ENCODE data around the gene CASQ2. TPM values are rescaled to one million over a fixed set of nuclear protein-coding genes. Genes with fewer than 3 reads are reported as not detected.

The CASQ2 gene
- total RNA-seq, 1 donor from 2014 or later: not detected

DNA sequence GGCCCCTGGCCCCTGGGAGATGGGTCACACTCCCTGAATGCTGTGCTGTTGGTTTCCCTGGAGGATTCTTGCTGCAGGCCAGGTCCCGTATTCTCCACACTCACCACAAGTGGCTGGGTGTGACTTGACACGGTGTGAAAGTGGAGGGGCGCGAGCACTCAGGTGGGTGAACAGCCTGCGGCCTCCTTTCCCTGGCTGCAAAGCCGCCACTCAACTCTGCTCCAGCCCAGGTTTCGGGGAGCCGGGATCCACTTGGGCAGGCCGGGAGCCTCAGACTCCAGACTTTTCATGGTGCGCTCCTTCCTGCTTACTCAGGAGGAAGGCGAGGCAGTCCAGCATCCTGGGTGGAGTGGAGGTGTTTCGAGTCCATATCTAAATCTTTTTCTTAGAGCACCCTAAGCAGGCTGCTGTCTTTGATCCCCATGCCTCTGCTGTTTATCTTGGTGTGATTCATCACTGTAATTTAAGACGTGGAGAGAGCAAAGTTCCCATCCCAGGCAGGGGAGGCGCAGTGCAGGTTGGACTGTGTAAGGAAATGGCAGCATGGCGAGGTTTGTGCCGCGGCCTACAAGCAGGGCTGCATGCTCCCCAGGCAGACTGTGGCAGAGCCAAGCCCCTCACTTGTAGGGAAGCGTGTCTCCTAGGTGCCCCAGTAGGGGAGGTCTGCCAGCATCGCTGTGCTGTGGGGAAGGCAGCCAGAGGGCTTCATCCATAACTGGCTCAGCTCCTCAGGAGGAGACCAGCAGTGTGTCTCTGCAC, 97.2 kb downstream of the CASQ2 start:
- TF ChIP-seq, protein P1, sequence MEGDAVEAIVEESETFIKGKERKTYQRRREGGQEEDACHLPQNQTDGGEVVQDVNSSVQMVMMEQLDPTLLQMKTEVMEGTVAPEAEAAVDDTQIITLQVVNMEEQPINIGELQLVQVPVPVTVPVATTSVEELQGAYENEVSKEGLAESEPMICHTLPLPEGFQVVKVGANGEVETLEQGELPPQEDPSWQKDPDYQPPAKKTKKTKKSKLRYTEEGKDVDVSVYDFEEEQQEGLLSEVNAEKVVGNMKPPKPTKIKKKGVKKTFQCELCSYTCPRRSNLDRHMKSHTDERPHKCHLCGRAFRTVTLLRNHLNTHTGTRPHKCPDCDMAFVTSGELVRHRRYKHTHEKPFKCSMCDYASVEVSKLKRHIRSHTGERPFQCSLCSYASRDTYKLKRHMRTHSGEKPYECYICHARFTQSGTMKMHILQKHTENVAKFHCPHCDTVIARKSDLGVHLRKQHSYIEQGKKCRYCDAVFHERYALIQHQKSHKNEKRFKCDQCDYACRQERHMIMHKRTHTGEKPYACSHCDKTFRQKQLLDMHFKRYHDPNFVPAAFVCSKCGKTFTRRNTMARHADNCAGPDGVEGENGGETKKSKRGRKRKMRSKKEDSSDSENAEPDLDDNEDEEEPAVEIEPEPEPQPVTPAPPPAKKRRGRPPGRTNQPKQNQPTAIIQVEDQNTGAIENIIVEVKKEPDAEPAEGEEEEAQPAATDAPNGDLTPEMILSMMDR (IDR thresholded peaks at IDR 0.05): no peak
- peaks cover 43% of the 10 kb centered on the region for H3K4me1 Mint-ChIP-seq (ENCODE audit: low read depth)
- H3K36me3 Mint-ChIP-seq (ENCODE audit: low read depth): peaks cover 12% of the 10 kb centered on the region

DNA sequence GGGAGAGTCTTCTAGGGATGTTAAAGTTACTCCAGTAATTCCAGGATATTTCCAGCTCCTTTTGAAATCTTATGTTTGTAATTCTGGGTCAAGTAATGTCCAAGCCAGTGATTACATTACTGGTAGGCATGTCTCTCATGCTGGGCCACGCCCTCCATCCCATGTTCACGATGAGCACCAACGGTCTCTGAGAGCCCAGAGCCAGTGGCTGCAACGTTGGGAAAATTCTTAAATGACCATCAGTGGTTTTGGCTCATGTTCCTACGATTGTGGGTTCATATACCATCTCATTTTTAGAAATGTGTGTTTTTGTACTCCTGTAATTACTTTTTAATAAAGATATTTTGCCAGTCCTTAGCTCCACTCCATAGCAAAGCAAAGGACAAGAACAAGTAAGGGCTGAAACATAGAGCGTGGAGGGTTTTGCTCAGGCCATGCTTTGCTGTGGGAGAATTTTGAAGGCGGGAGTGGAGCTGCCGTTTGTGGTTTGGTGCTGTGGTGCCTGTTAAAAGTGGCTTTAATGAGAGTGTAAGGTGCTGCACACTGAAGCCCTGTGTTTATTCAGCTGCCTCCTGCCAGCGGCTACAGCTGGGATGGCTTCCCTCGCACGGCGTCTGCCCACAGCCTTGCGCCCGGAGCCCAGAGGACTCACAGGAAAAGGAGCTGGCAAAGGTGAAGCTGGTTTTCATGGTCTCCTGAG, 97.9 kb downstream of the CASQ2 start:
- Mint-ChIP-seq H3K36me3 (ENCODE audit: low read depth) (peaks cover 17% of the 10 kb centered on the region), H3K27me3 (ENCODE audit: low read depth) (no peaks in the 10 kb centered on the region), H3K27ac (ENCODE audit: unreplicated experiment) (peak overlapping the region; percentile 62), H3K4me3 (ENCODE audit: unreplicated experiment) (no peak overlapping the region), H3K9me3 (ENCODE audit: low read depth) (peaks cover 4% of the 10 kb centered on the region), H3K4me1 (ENCODE audit: low read depth) (peaks cover 43% of the 10 kb centered on the region)
- TF ChIP-seq, protein P1 (IDR thresholded peaks at IDR 0.05): no peak
- DNase-seq (ENCODE audit: low spot score): no peak

More for the DNA sequence above, 97.2 kb downstream of the CASQ2 start:
- H3K9me3 Mint-ChIP-seq (ENCODE audit: low read depth): peaks cover 4% of the 10 kb centered on the region
- H3K27ac Mint-ChIP-seq (ENCODE audit: unreplicated experiment): peak overlapping the region; percentile 62
- no peak for DNase-seq (ENCODE audit: low spot score)
- no peak overlapping the region for H3K4me3 Mint-ChIP-seq (ENCODE audit: unreplicated experiment)
- H3K27me3 Mint-ChIP-seq (ENCODE audit: low read depth): no peaks in the 10 kb centered on the region

DNA sequence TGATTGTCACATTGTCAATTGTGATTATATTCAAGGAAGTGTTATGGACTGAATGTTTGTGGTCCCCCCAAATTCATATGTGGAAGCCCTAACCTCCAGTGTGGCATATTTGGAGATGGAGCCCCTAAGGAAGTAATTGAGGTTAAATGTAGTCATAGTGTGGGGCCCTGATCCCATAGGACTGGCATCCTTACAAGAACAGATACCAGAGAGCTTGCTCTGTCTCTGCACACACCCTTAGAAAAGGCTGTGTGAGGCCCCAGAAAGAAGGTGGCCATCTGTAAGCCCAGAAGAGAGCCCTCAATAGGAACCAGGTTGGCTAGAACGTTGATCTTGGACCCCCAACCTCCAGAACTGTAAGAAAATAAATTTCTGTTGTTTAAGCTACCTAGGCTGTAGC, 98.6 kb downstream of the CASQ2 start:
- no peak overlapping the region for H3K4me3 Mint-ChIP-seq (ENCODE audit: unreplicated experiment)
- H3K9me3 Mint-ChIP-seq (ENCODE audit: low read depth): peaks cover 4% of the 10 kb centered on the region
- peak overlapping the region; percentile 76 for H3K27ac Mint-ChIP-seq (ENCODE audit: unreplicated experiment)
- no peaks in the 10 kb centered on the region for H3K27me3 Mint-ChIP-seq (ENCODE audit: low read depth)
- peaks cover 43% of the 10 kb centered on the region for H3K4me1 Mint-ChIP-seq (ENCODE audit: low read depth)
- DNase-seq (ENCODE audit: low spot score): no peak
- TF ChIP-seq, protein P1 (IDR thresholded peaks at IDR 0.05): no peak
- peaks cover 17% of the 10 kb centered on the region for H3K36me3 Mint-ChIP-seq (ENCODE audit: low read depth)

DNA sequence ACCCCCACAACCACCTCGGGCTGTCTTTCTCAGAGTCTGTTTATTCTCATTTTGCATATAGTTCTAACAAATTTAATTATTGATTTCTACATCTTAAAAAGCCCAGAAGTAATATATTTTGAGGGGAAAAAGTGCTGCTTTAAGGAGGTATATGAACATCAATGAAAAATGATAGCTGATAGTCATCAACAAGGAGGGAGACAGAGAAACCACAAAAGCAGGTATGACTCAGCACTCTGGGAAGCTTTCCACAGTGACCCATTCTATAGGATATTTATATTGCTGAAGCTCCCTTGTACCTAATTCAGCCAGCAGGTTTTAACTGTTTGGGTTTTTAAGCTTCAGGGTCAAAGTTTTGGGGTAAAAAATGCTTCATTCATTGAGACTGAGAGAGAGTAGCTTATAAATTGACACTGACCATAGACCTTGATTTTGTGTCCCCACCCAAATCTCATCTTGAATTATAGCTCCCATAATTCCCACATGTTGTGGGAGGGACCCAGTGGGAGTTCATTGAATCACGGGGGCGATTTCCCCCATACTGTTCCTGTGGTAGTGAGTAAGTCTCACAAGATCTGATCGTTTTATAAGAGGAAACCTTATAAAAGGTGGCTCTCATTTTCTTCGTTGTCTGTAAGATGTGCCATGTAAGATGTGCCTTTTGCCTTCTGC, 99.4 kb downstream of the CASQ2 start:
- no peak overlapping the region for H3K4me3 Mint-ChIP-seq (ENCODE audit: unreplicated experiment)
- peaks cover 18% of the 10 kb centered on the region for H3K36me3 Mint-ChIP-seq (ENCODE audit: low read depth)
- DNase-seq (ENCODE audit: low spot score): no peak
- TF ChIP-seq, protein P1 (IDR thresholded peaks at IDR 0.05): no peak
- peaks cover 4% of the 10 kb centered on the region for H3K9me3 Mint-ChIP-seq (ENCODE audit: low read depth)
- H3K27me3 Mint-ChIP-seq (ENCODE audit: low read depth): no peaks in the 10 kb centered on the region
- H3K4me1 Mint-ChIP-seq (ENCODE audit: low read depth): peaks cover 43% of the 10 kb centered on the region
- peak overlapping the region; percentile 86 for H3K27ac Mint-ChIP-seq (ENCODE audit: unreplicated experiment)

DNA sequence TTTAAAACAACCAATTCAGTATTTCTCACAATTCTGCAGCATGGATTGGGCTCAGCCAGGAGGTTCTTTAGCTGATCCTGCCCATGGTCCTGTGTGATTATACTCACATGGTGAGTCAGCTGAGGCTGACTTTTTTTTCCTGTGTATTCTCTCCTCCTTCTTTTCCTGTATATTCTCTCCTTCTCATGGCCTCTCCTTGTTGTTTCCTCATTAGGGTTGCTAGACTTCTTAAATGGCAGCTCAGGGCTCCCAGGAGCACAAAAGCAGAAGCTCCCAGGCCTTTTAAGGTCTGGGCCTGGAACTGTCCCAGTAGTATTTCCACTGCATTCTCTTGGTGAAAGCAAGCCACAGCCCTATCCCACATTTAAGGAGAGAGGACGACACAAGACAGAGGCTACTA, 99.9 kb downstream of the CASQ2 start:
- Mint-ChIP-seq H3K27me3 (ENCODE audit: low read depth) (no peaks in the 10 kb centered on the region), H3K4me3 (ENCODE audit: unreplicated experiment) (no peak overlapping the region), H3K4me1 (ENCODE audit: low read depth) (peaks cover 43% of the 10 kb centered on the region), H3K9me3 (ENCODE audit: low read depth) (peaks cover 4% of the 10 kb centered on the region), H3K36me3 (ENCODE audit: low read depth) (peaks cover 23% of the 10 kb centered on the region), H3K27ac (ENCODE audit: unreplicated experiment) (peak overlapping the region; percentile 86)
- DNase-seq (ENCODE audit: low spot score): no peak
- TF ChIP-seq, protein P1 (IDR thresholded peaks at IDR 0.05): no peak
